SKM-1 treated with dmso at 0.1 percent for 144 hours (cell line): ENCODE results near the gene PIGS.
A peak's percentile ranks its signal among the peaks of the same experiment; 100 is the strongest.

Experiments
- DNase-seq: peaks from one replicate; lab custom pipeline; 2025; ENCODE audit not compliant: unreplicated experiment; lab: John Stamatoyannopoulos, UW

The PIGS gene

DNA sequence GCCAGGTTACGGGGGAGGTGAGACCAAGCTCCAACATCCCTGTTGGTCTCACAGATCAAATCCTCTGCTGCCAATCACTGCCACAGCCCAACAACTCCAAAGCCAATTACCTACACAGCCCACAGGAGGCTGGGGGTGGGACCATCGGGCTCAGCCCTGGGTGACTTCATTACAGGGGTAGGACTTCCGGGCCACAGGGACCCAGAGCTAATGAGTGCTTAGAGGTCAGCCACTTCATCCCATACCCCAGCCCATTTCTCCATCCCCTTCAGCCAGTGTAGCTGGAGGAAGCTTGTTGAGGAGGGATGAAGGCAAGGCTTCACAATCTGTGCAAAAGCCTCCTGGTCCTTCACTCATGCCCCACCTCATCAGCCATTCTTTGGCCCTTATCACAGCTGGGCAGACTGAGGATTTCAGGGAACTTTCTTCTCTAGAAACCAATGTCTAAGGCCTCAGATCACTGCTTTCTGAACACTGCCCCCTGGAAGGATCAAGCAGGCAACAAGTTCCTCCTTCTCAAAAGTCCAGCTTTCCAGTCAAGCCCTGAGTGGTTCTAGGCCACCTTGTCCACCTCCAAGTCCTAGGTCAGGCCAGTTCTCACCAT lies 59.4 kb downstream of the PIGS start:
- no peak for DNase-seq

DNA sequence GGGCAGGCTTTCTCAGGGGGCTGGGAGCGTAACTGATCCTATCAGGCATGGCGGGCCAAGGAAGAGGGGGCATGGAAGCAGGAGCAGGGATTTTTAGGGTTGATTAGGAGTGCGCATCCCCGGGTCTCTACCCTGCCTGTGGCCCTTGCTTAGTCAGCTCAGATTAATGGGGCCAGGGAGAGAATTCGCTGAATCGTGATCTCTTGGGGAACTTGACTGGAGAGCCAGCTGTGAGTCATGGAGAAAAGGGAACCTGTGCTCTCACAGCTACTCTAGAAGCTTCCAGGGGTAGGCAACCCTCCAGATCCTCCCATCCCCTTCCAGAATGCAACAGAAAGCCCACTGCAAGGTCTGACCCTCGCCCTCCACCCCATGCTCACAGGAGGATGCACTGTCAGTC lies 61.5 kb downstream of the PIGS start:
- DNase-seq, result peak; percentile 42

DNA sequence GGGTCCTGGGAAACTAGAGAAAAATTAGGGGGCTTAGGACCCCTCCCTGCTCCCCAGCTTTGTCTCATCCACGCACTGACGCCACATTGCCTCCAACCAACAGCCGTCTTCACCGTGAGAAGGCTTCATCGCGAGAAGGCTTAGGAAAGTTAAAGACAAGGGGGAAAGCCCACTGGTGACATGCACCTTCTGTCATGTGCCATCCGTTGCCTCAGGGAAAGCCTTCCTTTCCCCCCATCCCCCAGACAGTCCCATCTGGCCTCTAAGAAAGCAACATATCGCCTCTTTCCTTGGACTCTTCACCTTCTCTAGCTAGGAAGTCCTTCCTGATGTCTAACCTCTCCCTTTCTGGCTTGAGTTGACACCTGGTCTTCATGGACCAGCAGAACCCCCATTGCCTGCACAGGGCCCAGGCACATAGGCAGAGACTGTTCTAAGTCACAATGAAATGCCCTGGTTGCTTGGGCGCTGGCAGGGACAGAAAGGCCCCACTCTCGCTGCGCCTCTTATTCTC lies 63.1 kb downstream of the PIGS start:
- no peak for DNase-seq

DNA sequence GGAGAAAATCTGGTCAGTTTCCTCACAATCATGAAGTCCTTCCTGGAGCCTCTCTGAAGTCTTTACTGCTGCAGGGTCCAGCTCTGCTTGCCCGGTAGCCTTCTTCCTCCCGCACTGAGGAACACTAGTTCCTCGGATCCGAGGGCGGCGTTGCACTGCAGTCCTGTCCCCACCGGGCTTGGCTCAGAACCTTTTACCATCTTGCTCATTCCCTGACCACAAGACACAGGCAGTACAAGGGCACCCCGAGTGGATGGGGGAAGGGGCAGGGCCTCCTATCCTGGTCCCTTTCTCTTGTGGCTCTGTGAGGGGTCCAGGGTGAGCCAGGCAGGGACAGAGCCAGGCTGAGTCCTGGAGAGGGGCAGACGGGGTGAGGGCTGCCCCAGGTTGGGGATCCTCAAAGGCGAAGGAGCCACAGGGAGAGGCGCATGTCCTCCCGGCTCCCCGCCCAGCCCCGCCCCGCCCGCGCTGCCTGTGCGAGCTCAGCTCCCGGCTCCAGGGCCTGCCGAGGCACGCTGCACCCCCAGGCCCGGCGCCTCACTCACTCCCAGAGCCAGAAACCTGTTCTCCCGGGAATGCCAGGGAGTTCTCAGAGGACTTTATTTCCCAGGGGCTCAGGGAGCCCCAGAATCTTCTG lies 63.6 kb downstream of the PIGS start:
- no peak for DNase-seq

DNA sequence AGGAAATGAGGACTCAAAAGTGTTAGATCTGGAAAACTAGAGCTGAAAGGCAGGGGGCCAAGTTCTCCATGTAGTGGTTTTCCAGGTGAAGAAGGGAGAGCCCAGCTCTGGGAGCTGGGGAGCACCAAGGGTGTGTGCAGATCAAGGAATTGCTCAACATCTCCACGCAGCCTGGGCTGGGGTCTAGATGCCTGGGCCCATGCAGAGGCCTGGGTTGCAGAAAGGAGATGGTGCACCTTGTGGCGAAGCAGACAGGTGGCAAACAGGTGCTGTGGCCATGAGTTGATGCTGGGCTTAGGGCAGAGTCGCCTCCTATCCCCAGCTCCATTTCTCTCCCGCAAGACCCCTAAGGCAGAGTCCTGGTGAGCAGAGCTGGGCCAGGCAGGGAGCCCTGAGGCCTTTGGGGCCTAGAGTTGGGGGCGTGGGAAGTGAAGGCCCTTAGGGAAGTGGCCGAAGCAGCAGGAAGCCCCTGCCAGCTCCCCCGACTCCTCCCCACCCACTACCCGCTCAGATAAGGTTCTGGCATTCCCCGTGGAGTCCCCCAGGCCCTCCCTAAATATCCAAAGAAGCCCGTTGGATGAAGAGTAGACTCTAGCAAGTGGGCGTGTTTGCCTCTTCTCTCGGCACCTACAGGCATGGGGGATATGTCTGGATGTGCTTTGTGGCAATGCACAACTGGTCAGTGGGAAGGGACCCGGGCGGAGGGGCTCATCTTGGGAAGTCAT lies 64.4 kb downstream of the PIGS start:
- no peak for DNase-seq

DNA sequence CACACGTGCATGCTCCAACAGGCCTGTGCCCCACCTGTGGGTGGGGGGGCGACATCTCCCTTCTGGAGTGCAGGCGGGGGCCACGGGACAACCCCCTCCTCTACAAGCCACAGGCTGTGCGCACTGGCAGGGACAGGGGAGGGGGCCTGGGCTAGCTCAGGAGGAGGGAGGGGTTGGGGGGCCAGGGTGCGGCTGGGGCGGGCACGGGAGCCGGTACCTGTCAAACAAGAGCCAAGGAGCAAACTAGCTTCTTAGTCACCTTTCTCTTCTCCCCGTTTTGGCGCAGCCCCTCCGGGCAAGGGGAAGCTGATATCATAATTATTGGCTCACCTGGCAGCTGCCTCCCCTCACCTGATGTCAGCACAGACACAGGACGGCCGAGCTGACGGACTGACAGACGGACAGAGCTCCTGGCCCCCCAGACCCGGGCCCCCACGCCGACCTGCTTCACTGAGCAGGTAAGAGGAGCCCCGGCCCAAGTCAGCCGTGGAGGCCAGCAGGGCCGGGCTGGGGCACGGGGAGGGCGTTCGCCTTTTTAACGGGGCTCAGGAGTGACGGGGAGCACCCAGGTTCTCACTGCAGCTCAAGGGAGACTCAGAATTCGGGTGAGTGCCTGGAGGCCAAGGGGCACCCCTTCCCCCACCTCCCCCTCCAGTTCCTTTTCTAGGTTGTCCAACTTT lies 65.2 kb downstream of the PIGS start, which contains the start of gene FOXN1:
Gene FOXN1, plus strand, starts transcription at position 363 of the 680 bp plus-strand sequence. CDS start 17,622 bp downstream, outside the sequence.
- no peak for DNase-seq

DNA sequence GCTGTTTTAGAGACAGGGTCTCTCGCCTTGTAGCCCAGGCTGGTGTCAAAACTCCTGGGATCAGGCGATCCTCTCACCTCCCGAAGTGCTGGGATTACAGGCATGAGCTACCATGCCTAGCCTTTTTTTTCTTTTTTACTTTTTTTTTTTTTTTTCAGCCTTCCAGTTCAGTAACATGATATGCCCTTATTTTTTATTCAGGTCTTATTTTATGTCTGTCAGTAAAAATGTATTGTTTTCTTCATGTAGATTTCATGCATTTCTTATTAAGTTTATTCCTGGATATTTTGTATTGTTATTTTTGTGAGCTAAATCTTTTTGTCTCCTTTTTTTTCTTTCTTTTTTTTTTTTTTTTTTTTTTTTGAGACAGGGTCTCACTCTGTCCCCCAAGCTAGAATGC lies 67.9 kb downstream of the PIGS start:
- no peak for DNase-seq
